Muscle of back (tissue), 13 donors: ENCODE results near the gene ARHGAP33. TPM values are rescaled to one million over a fixed set of nuclear protein-coding genes. Genes with fewer than 3 reads are reported as not detected.

Source experiments
- DNase-seq, 3 donors: peaks; one replicate each; pipeline versions ENCODE4 v3.0.0 to v3.0.0-alpha.2; 2013
- long read RNA-seq, 9 donors: transcript quantifications; one replicate each; lab custom pipeline, GENCODE V29; 2026
- polyA plus RNA-seq, 10 donors: library from polyadenylated mRNA; unstranded; fragments of 120-200 nt; gene quantifications; one replicate each; pipeline ENCODE4 v1.2.1, GENCODE V29; 2013; ENCODE audit not compliant: insufficient read length in 10 of 10

Gene ARHGAP33
- polyA plus RNA-seq: 10 to 100 TPM in 7 of 10 donors, 1 to 10 TPM in 3; 7.1 to 24.1 (median 14.5) TPM
- long read RNA-seq, donor 1, partial matches to known transcripts: 0 of 1 reads
- long read RNA-seq, donor 1, other reads (novel, unspliced or antisense): 0 of 1 reads
- long read RNA-seq, donor 2, partial matches to known transcripts: 0 of 1 reads
- long read RNA-seq, donor 2, other reads (novel, unspliced or antisense): 0 of 1 reads
- long read RNA-seq, donor 3: 0 reads
- long read RNA-seq, donor 4: 0 reads
- long read RNA-seq, donor 5: 0 reads
- long read RNA-seq, donor 6: 0 reads
- long read RNA-seq, donor 7: 0 reads
- long read RNA-seq, donor 8, partial matches to known transcripts: 0 of 1 reads
- long read RNA-seq, donor 8, other reads (novel, unspliced or antisense): 0 of 1 reads
- long read RNA-seq, donor 9: 0 reads

- DNase-seq: peak; percentile 97 to 99 (median 99)
These were observed at the start of gene ARHGAP33 for GRCh38 chr19:35775298-35776101. ARHGAP33 (plus strand) TSS chr19:35775564; CDS start chr19:35775659, 95 bp downstream.

GRCh38 chr19:35727053-35727955 lies 48.1 kb upstream of the ARHGAP33 start:
- no peak for DNase-seq

GRCh38 chr19:35727956-35728706 lies 47.2 kb upstream of the ARHGAP33 start:
- no peak for DNase-seq

GRCh38 chr19:35729021-35729420 lies 46.3 kb upstream of the ARHGAP33 start:
- DNase-seq: no peak

- DNase-seq: no peak
These were observed 45.6 kb upstream of the ARHGAP33 start for GRCh38 chr19:35729763-35730162.

GRCh38 chr19:35730326-35730725 lies 45.0 kb upstream of the ARHGAP33 start:
- DNase-seq: no peak

- DNase-seq: no peak
These were observed 44.0 kb upstream of the ARHGAP33 start for GRCh38 chr19:35731353-35731752.

- DNase-seq: no peak
These were observed 43.5 kb upstream of the ARHGAP33 start for GRCh38 chr19:35731779-35732405.

- DNase-seq: no peak
These were observed 42.7 kb upstream of the ARHGAP33 start for GRCh38 chr19:35732540-35733179.

- DNase-seq: no peak
These were observed 41.9 kb upstream of the ARHGAP33 start for GRCh38 chr19:35733180-35734125.

GRCh38 chr19:35734273-35734672 lies 41.1 kb upstream of the ARHGAP33 start:
- no peak for DNase-seq

GRCh38 chr19:35734889-35735288 lies 40.5 kb upstream of the ARHGAP33 start:
- DNase-seq: no peak

- no peak for DNase-seq
These were observed 38.2 kb upstream of the ARHGAP33 start for GRCh38 chr19:35736913-35737886.

GRCh38 chr19:35738021-35738886 lies 37.1 kb upstream of the ARHGAP33 start:
- DNase-seq: no peak

- DNase-seq: no peak
These were observed 36.5 kb upstream of the ARHGAP33 start for GRCh38 chr19:35738887-35739229.

GRCh38 chr19:35739275-35740107 lies 35.9 kb upstream of the ARHGAP33 start:
- no peak for DNase-seq
